Fibroblast of mammary gland (primary cell): ENCODE measurements around the gene HSPG2.

ENCODE experiments used
- DNase-seq: peaks from one replicate; pipeline ENCODE4 v3.0.0-alpha.2; 2010; ENCODE audit warnings: low read depth
- H3K4me3 ChIP-seq: 2 replicates; pipeline ENCODE4 v1.5.1; 2011; ENCODE audit warnings: low read depth, mild to moderate bottlenecking, low read length, moderate library complexity; ENCODE audit not compliant: control insufficient read depth
- CTCF ChIP-seq: conservative IDR thresholded peaks from 2 replicates; pipeline ENCODE4 v1.5.1; 2011; ENCODE audit warnings: low read depth, low read length, inconsistent platforms; ENCODE audit not compliant: control insufficient read depth, insufficient read depth

HSPG2 gene

DNA sequence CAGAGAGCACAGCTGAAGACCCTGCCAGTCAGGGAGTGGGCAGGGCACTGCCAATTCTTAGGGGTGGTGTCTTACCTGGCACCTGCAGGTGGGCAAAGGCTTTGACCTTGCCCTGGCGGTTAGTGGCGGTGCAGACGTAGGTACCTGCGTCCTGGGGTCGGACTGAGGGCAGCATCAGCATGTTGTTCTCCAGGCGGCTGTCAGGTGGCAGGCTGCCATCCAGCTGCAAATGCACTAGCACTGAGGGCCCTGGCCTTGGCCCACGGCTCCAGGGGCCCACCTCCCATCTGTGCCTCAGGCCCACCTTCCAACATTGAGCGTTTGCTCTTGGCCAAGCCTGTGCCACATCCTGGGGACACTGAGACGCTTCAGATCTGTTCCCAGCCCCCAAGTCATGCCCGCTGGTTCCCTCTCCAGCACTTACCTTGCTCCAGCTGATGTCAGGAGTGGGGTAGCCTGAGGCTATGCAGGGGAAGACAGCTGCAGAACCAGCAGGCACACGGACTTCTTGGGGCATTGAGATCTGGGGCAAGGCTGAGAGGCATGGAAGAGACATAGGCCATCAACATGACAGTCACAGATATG is 103.6 kb downstream of the HSPG2 start:
- TF ChIP-seq CTCF, result no peak
- DNase-seq, result no peak

DNA sequence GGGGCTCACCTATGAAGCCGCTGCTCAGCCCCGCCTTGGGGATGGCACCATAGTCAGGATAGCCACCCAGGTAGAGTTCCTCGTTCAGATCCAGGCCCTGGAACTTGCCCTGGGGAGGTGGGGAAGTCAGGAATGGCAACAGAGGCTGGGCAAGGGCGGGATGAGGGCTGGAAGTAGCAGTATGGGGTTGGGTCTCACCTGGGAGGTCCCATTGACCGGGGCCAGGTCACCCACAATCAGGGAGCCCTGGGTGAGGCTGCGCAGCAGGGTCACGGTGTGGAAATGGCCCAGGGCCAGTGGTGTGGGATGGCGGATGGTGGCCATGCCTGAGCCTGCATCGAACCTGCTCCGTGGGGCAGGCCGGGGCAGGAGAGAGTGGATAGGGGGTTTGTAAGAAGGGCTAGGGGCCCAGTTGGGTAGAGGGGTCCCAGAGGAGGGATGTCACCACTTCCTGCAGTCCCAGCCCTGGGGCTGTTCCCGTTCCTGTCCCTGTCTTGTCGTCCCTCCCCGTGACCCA is 105.6 kb downstream of the HSPG2 start:
- DNase-seq, result no peak
- TF ChIP-seq CTCF, result no peak
- no peak overlapping the region for H3K4me3 ChIP-seq

More for the DNA sequence above, 103.6 kb downstream of the HSPG2 start:
- H3K4me3 ChIP-seq, result no peak overlapping the region

- DNase-seq, result no peak
- no peak overlapping the region for H3K4me3 ChIP-seq
- no peak for TF ChIP-seq CTCF
These were observed 106.2 kb downstream of the HSPG2 start for GRCh38 chr1:21830792-21831453.

- H3K4me3 ChIP-seq, result no peak overlapping the region
- DNase-seq, result no peak
- TF ChIP-seq CTCF, result no peak
These were observed 107.8 kb downstream of the HSPG2 start for GRCh38 chr1:21829294-21829693.

DNA sequence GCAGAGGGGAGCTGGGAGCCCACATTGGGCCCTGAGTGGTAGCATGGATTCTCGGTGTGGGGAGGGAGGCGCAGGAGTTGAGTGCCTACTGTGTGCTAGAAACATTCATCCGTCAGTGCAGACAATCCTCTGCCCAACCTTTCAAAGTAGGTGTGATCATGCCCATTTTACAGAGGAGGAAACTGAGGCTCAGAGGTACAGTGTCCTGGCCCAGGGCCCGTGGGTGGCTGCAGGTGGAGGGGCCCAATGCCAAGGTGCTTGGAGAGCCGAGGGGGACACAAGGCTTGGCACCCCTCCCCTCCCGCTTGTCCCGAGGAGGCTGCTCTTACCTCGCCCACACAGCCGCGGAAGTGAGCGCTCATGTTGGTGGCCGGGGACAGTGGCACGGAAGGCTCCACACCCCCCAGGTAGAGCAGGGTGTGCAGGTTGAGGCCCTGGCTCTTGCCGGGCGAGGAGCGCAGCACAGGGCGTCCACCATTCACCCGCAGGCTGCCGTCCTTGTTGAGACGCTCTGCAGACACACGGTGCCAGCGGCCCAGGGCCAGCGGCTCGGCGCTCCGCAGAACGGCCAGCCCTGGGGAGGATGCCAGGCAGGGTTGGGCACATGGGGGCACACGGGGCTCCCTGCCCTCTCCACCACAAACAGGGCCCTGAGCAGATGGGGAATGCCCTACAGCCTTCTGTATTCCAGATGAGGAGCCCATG is 108.5 kb downstream of the HSPG2 start:
- no peak overlapping the region for H3K4me3 ChIP-seq
- DNase-seq, result no peak
- no peak for TF ChIP-seq CTCF

- no peak for DNase-seq
- no peak for TF ChIP-seq CTCF
- H3K4me3 ChIP-seq, result no peak overlapping the region
These were observed 109.0 kb downstream of the HSPG2 start for GRCh38 chr1:21828075-21828474.
